Renal cortex interstitium (tissue), 11 donors: ENCODE measurements around the gene PPP1R12C. TPM values are rescaled to one million over a fixed set of nuclear protein-coding genes. Genes with fewer than 3 reads are reported as not detected.

Experiments used
- DNase-seq, 11 donors: peaks; one replicate each; pipeline ENCODE4 v3.0.0-alpha.2; 2013; ENCODE audit warnings: low read depth in 9 of 11, low spot score in 4 of 11; ENCODE audit errors: extremely low read depth in 1 of 11
- polyA plus RNA-seq, 3 donors: library from polyadenylated mRNA; unstranded; fragments of 120-200 nt; gene quantifications; one replicate each; pipeline ENCODE4 v1.2.1, GENCODE V29; 2013; ENCODE audit not compliant: insufficient read length in 3 of 3

The PPP1R12C gene
- polyA plus RNA-seq, 3 donors = 66.4 to 116 (median 95.8) TPM

GRCh38 chr19:55083004-55083850 lies 34.2 kb downstream of the PPP1R12C start:
- no peak for DNase-seq

DNA sequence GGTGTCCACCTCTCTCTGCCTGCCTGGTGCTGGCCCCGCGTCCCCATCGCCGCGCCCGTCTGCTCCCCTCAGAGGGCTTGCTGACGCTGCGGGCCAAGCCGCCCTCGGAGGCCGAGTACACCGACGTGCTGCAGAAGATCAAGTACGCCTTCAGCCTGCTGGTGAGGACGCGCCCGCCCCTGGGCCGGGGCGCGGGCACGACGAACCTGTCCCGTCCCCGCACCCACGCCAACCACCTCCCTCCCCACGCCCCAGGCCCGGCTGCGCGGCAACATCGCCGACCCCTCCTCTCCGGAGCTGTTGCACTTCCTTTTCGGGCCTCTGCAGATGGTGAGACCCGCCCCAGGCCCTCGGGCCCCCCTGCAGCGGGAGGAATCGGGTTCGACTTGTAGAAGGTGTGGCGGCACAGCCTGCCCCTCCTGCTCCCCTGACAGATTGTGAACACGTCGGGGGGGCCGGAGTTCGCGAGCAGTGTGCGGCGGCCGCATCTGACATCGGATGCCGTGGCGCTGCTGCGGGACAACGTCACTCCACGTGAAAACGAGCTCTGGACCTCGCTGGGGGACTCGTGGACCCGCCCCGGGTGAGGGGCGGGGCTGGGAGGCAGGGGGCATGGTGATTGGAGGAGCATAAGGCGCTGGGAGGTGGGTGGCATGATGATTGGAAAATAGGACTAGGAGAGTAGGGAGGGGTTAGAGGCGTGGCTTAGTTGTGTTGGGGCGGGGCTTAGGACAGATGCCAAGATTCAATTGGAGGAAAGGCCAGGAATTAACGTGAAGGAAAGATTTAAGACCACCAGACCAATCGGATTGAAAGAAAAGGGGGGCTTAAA lies 35.2 kb downstream of the PPP1R12C start:
- DNase-seq = no peak

DNA sequence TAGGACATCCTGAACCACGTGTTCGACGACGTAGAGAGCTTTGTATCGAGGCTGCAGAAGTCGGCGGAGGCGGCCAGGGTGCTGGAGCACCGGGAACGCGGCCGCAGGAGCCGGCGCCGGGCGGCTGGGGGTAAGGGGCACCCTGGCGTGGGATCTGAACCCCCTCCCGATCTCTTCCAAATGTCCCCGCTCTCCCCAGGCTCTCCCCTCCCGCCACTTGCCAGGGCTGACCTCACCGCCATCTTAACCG lies 35.7 kb downstream of the PPP1R12C start:
- no peak for DNase-seq

DNA sequence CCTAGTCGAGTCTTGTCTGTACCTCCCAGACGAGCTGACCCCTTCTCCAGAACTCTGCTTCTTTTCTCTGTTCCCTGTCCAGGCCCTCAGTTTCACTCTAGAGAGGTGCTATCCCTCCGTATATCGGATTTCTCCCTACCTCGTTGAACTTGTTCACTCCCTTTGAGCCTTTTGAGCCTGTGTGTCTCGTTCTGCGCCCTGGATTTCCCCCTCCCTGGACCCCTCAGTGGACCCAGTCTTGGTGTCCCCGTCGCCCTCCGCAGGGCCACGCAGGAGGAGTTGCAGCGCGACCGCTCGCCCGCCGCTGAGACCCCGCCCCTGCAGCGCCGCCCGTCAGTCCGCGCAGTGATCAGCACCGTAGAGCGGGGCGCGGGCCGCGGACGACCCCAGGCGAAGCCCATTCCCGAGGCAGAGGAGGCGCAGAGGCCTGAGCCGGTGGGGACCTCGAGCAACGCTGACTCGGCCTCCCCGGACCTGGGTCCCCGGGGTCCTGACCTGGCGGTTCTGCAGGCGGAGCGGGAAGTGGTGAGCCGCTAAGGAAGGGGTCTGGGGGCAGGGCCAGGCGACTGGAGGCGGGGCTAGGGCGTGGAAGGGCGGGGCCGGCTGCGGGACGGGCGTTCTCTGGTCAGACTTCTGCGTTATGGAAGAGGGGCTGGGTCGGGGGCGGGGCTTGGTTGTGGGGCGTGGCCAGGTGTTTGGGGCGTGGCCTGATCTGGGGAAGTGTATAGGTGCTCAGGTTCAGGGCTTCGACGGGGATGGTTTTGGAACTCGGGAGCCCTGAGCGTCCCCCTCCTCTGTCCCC lies 36.3 kb downstream of the PPP1R12C start:
- peak in 3 of 11 donors; percentile 58 to 69 (median 59) for DNase-seq

GRCh38 chr19:55080121-55080967 lies 37.1 kb downstream of the PPP1R12C start:
- DNase-seq = peak in 1 of 11 donors; percentile 44

GRCh38 chr19:55079400-55080038 lies 37.9 kb downstream of the PPP1R12C start:
- no peak for DNase-seq

DNA sequence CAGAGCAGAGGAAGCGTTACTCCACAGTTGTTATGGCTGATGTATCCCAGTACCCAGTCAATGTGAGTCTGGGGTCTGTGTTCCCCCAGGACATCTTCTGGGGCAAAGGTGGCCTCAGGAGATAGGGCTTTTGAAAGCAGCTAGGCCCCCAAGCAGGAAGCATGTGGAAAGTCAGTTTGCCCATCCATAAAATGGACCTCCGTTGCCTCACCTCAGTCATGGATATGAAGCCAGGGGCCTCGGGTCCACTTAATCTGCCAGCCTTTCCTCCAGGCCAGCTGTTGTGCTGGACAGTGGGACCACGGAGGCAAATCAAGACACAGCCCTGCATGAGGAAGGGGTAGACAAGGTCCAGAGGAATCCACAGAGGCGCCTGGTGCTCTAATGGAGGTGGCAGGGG lies 38.4 kb downstream of the PPP1R12C start:
- DNase-seq = no peak

DNA sequence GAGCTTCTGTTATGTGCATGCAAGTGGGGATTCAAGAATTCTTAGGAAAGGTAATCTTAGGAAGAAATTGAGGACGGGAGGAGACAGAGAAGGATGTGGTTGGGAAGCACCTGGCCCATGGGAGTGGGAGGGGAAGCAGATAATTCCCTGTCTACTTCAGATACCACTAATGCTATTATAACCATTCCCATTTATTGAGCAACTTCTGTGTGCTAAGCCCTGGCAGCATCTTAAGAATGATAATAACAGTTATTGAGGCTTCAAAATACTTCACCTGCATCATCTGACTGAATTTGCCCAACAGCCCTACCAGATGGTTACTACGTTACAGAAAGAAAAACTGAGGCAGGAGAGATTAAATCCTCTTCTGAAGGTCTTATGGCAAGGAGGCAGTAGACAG lies 40.3 kb downstream of the PPP1R12C start:
- DNase-seq = no peak

DNA sequence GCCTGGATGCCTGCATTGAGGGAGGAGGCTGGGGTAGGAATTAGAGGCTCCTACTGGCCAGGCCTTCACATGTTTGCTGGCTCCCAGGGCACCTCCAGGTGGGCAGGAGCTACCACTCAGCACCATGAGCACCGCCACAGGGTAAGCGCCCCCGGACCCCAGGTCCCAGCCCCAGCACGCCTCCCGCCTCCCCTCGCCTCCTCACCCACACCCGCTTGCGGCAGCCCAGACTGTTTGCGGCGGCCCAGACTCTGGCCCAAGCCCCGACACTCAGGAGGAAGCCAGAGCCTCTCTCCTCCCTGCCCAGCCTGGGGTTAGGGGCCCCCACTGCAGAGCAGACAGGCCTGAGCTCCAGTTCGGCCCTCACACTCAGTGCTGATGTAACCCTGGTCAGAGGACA lies 41.1 kb downstream of the PPP1R12C start:
- no peak for DNase-seq

- DNase-seq = peak in 6 of 11 donors; percentile 60 to 85 (median 74)
Measured at GRCh38 chr19:55075371-55075998, 42.0 kb downstream of the PPP1R12C start, which contains the start of gene EPS8L1. Gene EPS8L1, plus strand, starts transcription at chr19:55075869. Its CDS starts 576 bp downstream, at chr19:55076445.

DNA sequence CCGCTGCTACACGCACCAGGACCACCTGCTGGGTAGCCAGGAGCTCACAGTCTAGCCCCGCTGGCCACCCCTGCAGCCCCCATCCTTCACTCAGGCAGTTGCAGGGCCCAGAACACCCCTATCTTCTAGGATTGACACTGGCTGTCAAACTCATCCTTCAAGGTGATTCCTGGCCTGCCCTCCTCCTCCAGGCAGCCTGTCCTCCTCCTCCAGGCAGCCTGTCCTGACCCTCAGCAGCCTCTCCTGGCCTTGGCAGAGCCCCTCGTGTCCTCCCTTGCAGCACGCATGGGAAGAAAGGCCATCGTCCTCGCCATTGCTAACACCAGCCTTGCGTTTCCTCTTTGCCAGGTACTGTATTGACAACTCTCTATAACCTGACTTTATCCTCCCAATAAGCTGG lies 45.5 kb downstream of the PPP1R12C start:
- no peak for DNase-seq

DNA sequence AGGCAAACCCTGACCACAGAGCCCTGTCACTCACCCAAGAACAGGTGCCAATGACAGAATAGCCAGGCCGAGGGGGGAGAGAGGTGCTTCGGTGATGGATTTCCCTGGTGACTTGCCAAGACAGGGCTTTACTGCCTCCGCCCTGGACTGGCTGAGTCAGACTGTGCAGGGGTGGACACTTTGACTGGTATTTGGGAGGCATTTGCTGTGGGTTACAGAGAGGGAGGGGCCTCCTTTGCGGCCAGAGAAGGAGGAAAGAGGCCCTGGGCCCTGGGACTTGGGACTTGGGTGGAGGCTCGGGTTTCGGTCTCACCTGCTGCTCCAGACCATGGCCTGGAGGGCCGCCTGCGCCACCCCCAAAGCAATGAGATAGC lies 46.3 kb downstream of the PPP1R12C start:
- no peak for DNase-seq

- no peak for DNase-seq
Measured at GRCh38 chr19:55070466-55071128, 46.8 kb downstream of the PPP1R12C start.

DNA sequence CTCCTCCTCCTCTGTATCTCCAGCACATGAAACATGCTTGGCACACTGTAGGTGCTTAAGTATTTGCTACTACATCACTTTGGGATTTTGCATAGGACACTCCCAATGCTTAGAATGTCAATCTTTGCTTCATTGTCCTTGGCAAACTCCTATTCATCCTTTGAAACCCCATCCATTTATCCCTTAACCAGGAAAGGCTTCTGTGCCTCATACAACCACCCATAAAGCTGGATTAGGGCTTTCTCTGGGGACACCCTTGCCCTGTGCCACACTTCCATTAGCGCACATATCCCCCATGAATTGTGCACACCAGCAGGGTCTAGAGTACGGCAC lies 47.6 kb downstream of the PPP1R12C start:
- DNase-seq = no peak

DNA sequence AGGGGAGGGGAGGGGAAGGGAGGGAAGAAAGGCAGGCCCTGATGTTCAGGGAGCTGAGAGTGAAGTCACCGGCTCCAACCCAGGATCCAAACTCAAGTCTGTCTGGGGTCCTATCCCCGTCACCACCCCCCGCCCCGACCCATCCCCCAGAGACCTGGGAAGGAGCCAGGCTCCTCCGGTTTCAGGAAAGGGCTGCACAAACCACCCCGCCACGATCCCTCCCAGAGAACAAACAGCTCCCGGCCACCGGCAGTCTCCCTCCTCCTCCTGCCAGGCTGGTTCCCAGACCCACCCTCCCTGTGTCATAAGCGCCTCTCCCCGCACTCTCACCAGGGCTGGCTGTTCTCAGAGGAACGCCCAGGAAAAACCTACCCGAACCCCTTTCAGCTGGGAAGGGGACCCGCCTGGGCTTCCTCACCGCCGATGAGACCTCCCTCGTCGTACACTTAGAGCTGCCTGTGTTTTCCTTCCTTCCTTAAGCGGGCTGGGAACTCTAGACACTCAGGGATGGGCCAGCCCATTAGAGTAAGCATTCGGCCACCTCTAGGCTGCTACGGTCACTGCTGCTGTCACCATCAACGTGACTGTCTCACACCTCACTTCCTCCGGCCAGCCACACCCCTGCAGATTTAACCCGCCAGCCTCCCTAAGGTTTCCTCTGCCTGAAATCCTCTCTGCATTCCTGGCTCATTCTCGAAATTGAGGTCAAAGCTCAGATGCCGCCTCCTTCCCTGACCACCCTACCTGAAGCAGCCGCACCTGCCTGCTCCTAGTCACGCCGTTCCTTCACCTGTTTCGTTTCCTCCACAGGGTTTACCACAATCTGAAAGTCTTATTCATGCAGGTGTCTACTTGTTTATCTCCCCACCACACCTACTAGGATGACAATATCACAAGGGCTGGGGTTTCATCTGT lies 48.2 kb downstream of the PPP1R12C start:
- no peak for DNase-seq

GRCh38 chr19:55067869-55068268 lies 49.6 kb downstream of the PPP1R12C start:
- no peak for DNase-seq
